MM.1S (cell line): ENCODE results near the gene PAFAH1B1.

Experiments used
- CTCF ChIP-seq: fragments of 300-600 bp; sonication (generic); IDR thresholded peaks from 2 replicates; pipeline ENCODE4 v1.5.1; 2016; ENCODE audit warnings: antibody characterized with exemption, low read length, mixed read lengths
- EZH2phosphoT487 ChIP-seq: fragments of 300-600 bp; sonication (generic); IDR thresholded peaks from 2 replicates; pipeline ENCODE4 v1.6.1; 2018; ENCODE audit warnings: antibody characterized with exemption, low read length

GRCh38 chr17:2593821-2594721 lies 617 bp downstream of the PAFAH1B1 start:
- TF ChIP-seq CTCF = no peak
- no peak for TF ChIP-seq EZH2phosphoT487
